Keratinocyte (primary cell): ENCODE results near the gene WDSUB1. TPM values are rescaled to one million over a fixed set of nuclear protein-coding genes. Genes with fewer than 3 reads are reported as not detected.

Experiments used
- DNase-seq: peaks from one replicate; pipeline ENCODE4 v3.0.0-alpha.2; 2011; ENCODE audit warnings: low read depth, missing footprints, low spot score
- FAIRE-seq: peaks from 2 replicates; lab custom pipeline; 2011; peaks lifted over from hg19 to GRCh38; lab: Jason Lieb, UNC
- H2AFZ ChIP-seq: 2 replicates; pipeline ENCODE4 v1.6.0; 2012; ENCODE audit warnings: low read length, control low read depth, inconsistent platforms; ENCODE audit not compliant: control insufficient read depth
- H3K27ac ChIP-seq: 2 replicates; pipeline ENCODE4 v1.5.1; 2011; ENCODE audit warnings: low read length; ENCODE audit not compliant: control insufficient read depth, insufficient read depth
- H3K27me3 ChIP-seq: 3 replicates; pipeline ENCODE4 v1.6.0; 2011; ENCODE audit warnings: low read length; ENCODE audit not compliant: control insufficient read depth, insufficient read depth; ENCODE audit errors: extremely low read depth
- H3K36me3 ChIP-seq, 2 experiments: 2 replicates in 1 of 2; 3 replicates in 1 of 2; pipeline ENCODE4 v1.5.1; 2011; ENCODE audit warnings: low read length in 2 of 2, mild to moderate bottlenecking in 1 of 2; ENCODE audit not compliant: control insufficient read depth in 2 of 2, insufficient read depth in 2 of 2; ENCODE audit errors: extremely low read depth in 1 of 2
- H3K4me1 ChIP-seq: 3 replicates; pipeline ENCODE4 v1.5.1; 2011; ENCODE audit warnings: low read length; ENCODE audit not compliant: control insufficient read depth, insufficient read depth; ENCODE audit errors: extremely low read depth
- H3K4me2 ChIP-seq: 3 replicates; pipeline ENCODE4 v1.6.0; 2011; ENCODE audit warnings: low read depth, low read length; ENCODE audit not compliant: control insufficient read depth, insufficient read depth; ENCODE audit errors: extremely low read depth
- H3K4me3 ChIP-seq, 3 experiments: fragments of 200-600 bp in 1 of 3; sonication (generic) in 1 of 3; 2 replicates in 2 of 3; 3 replicates in 1 of 3; pipeline ENCODE4 v1.5.1; 2011 to 2016; ENCODE audit warnings: low read length in 3 of 3, mild to moderate bottlenecking in 3 of 3, control low read depth in 2 of 3, inconsistent platforms in 1 of 3, low read depth in 1 of 3, mixed read lengths in 1 of 3, mixed run types in 1 of 3, moderate library complexity in 1 of 3; ENCODE audit not compliant: control insufficient read depth in 2 of 3, insufficient read depth in 2 of 3; ENCODE audit errors: extremely low read depth in 1 of 3
- H3K79me2 ChIP-seq: 2 replicates; pipeline ENCODE4 v1.6.0; 2012; ENCODE audit warnings: low read length; ENCODE audit not compliant: control insufficient read depth, insufficient read depth
- H3K9ac ChIP-seq: 3 replicates; pipeline ENCODE4 v1.6.0; 2011; ENCODE audit warnings: low read length; ENCODE audit not compliant: control insufficient read depth, insufficient read depth; ENCODE audit errors: extremely low read depth
- H3K9me1 ChIP-seq: 3 replicates; pipeline ENCODE4 v1.6.0; 2011; ENCODE audit warnings: low read length; ENCODE audit not compliant: control insufficient read depth, insufficient read depth; ENCODE audit errors: extremely low read depth
- H3K9me3 ChIP-seq: 2 replicates; pipeline ENCODE4 v1.5.1; 2012; ENCODE audit warnings: low read depth, low read length; ENCODE audit not compliant: control insufficient read depth
- H4K20me1 ChIP-seq: 3 replicates; pipeline ENCODE4 v1.6.0; 2011; ENCODE audit warnings: low read length; ENCODE audit not compliant: control insufficient read depth, insufficient read depth; ENCODE audit errors: extremely low read depth
- CTCF ChIP-seq, 3 experiments: IDR thresholded peaks in 1 of 3; conservative IDR thresholded peaks in 1 of 3; optimal IDR thresholded peaks in 1 of 3; 2 replicates in 2 of 3; 3 replicates in 1 of 3; pipeline versions ENCODE3 to v1.5.1; 2011; ENCODE audit warnings: low read length in 3 of 3, mild to moderate bottlenecking in 3 of 3, moderate library complexity in 2 of 3, control low read depth in 1 of 3, inconsistent platforms in 1 of 3; ENCODE audit not compliant: insufficient read depth in 2 of 3; ENCODE audit errors: extremely low read depth in 1 of 3
- EZH2 ChIP-seq: IDR thresholded peaks from one replicate; pipeline ENCODE4 v1.6.1; 2012; ENCODE audit warnings: inconsistent platforms, mild to moderate bottlenecking, low read length, moderate library complexity
- dilution Hi-C: fragments of 300-500 bp; cut with MboI; formaldehyde crosslinking; loops from one replicate; pipeline ENCODE4 v1.7.0; 2020; ENCODE audit warnings: low sequenced_read_pairs; ENCODE audit not compliant: extremely low pct_ligation_motif_present
- polyA plus RNA-seq, 5 experiments: library from polyadenylated mRNA; depleted of rRNA in 3 of 5; stranded (reverse) in 3 of 5; stranded (forward) in 1 of 5; unstranded in 1 of 5; fragments of >200 nt; gene quantifications; 1 replicate in 1 of 5; 2 replicates in 3 of 5; 3 replicates in 1 of 5; pipeline versions ENCODE4 v1.2.1 to v1.2.3, GENCODE V29; 2011 to 2012; ENCODE audit warnings: missing spikeins in 2 of 5, low read depth in 1 of 5, low replicate concordance in 1 of 5

The WDSUB1 gene
- polyA plus RNA-seq, 1 donor (not counting 4 experiments of a cell fraction or from before 2014, with no cell fraction given) = 4.0 TPM

GRCh38 chr2:159227467-159227866 is 59.0 kb downstream of the WDSUB1 start:
- DNase-seq (no peak), FAIRE-seq (no peak)
- H3K4me2 ChIP-seq = no peak overlapping the region
- no peaks in the 10 kb centered on the region for H3K9me1 ChIP-seq
- no peaks in the 10 kb centered on the region for H3K9me3 ChIP-seq
- peaks cover 41 to 49% of the 10 kb centered on the region in 2 experiments for H3K36me3 ChIP-seq
- H3K27me3 ChIP-seq = no peaks in the 10 kb centered on the region
- no peaks in the 10 kb centered on the region for H4K20me1 ChIP-seq
- H3K79me2 ChIP-seq = no peaks in the 10 kb centered on the region
- no peak overlapping the region for H3K9ac ChIP-seq
- no peak overlapping the region for H2AFZ ChIP-seq
- TF ChIP-seq CTCF (optimal IDR thresholded peaks at IDR 0.05 in 1 of 3, IDR thresholded peaks at IDR 0.05 in 1 of 3, conservative IDR thresholded peaks at IDR 0.05 in 1 of 3; ENCODE audit: extremely low read depth in 1 of 3, insufficient read depth in 2 of 3, low read length in 3 of 3) (no peak), EZH2 (no peak)
- no peak overlapping the region for H3K27ac ChIP-seq
- no peak overlapping the region for H3K4me3 ChIP-seq
- H3K4me1 ChIP-seq = no peaks in the 10 kb centered on the region
- dilution Hi-C loops = no loop called here

- Histone ChIP-seq H3K27ac (no peak overlapping the region), H3K27me3 (no peaks in the 10 kb centered on the region), H3K4me2 (no peak overlapping the region), H3K4me1 (no peaks in the 10 kb centered on the region), H3K9me1 (no peaks in the 10 kb centered on the region), H4K20me1 (no peaks in the 10 kb centered on the region), H3K79me2 (no peaks in the 10 kb centered on the region), H3K4me3 (no peak overlapping the region), H3K36me3 (peaks cover 42 to 49% of the 10 kb centered on the region in 2 experiments), H3K9me3 (no peaks in the 10 kb centered on the region), H2AFZ (no peak overlapping the region), H3K9ac (no peak overlapping the region)
- DNase-seq (no peak), FAIRE-seq (no peak)
- TF ChIP-seq EZH2 (no peak), CTCF (optimal IDR thresholded peaks at IDR 0.05 in 1 of 3, IDR thresholded peaks at IDR 0.05 in 1 of 3, conservative IDR thresholded peaks at IDR 0.05 in 1 of 3; ENCODE audit: extremely low read depth in 1 of 3, insufficient read depth in 2 of 3, low read length in 3 of 3) (no peak)
- dilution Hi-C loops = no loop called here
Measured at GRCh38 chr2:159226608-159227385, 59.7 kb downstream of the WDSUB1 start.
